ENCODE measurements around the gene SLC24A4. TPM values are rescaled to one million over a fixed set of nuclear protein-coding genes. Genes with fewer than 3 reads are reported as not detected.

The SLC24A4 gene
- total and polyA plus RNA-seq, 2 donors (not counting 3 experiments of a cell fraction or from before 2014, with no cell fraction given): 0.07 to 0.08 TPM

DNA sequence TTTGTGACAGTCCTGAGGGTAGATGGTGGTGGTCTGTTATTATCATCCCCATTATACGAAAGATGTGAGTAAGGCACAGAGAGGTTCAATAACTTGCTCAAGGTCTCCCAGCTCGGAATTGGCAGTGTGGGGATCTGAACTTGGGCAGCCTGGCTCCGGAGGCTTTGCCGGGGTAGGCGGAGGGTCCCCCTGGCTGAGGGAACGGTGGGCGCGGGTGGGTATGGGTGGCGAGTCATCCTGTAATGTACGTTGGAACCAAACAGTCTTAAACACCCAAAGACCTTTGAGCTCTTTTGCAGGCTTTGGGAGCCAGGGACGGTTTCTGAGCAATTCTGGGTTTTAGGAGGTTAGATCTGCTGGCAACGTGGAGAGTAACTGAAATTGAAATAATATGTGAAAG is 16.5 kb downstream of the SLC24A4 start:
- no peak overlapping the region for H3K4me3 ChIP-seq (replicated peaks in 1 of 3; ENCODE audit: insufficient read depth in 1 of 3, low read depth in 1 of 3, low read length in 3 of 3)
- no peak overlapping the region for H2AFZ ChIP-seq (ENCODE audit: low read depth, low read length)
- intact Hi-C loops (cut with micrococcal nuclease): no loop called here
- no peaks in the 10 kb centered on the region for H3K9me3 ChIP-seq (replicated peaks; ENCODE audit: control insufficient read depth, insufficient read depth, low read length)
- TF ChIP-seq POLR2AphosphoS5 (IDR thresholded peaks at IDR 0.05; ENCODE audit: insufficient read depth, low read depth, low read length) (no peak), FOS (IDR thresholded peaks at IDR 0.05; ENCODE audit: borderline replicate concordance, insufficient read depth, low read length) (no peak), JUN (IDR thresholded peaks at IDR 0.05; ENCODE audit: borderline replicate concordance, insufficient read depth, insufficient read length, low read depth) (no peak)
- H3K9me1 ChIP-seq (replicated peaks; ENCODE audit: control insufficient read depth, extremely low read depth, insufficient read depth, low read length): no peaks in the 10 kb centered on the region
- no TSS peak for BruUV-seq (replicated peaks)
- H3K27ac ChIP-seq (ENCODE audit: insufficient read depth, low read depth, low read length): no peak overlapping the region
- no peaks in the 10 kb centered on the region for H3K4me1 ChIP-seq (ENCODE audit: control insufficient read depth, extremely low read depth, insufficient read depth, low read length)
- FAIRE-seq (no peak), DNase-seq (ENCODE audit: low read depth, low spot score) (no peak)
- H4K20me1 ChIP-seq (replicated peaks; ENCODE audit: control insufficient read depth, extremely low read depth, insufficient read depth, low read length): no peaks in the 10 kb centered on the region
- POLR2A ChIA-PET: no interaction called here
- no peaks in the 10 kb centered on the region for H3K79me2 ChIP-seq (ENCODE audit: control insufficient read depth, insufficient read depth, low read length)
- CTCF ChIA-PET: interaction anchor here (2.6 kb wide), 1 partner anchor 28 kb away, joined by 6 read pairs; no protein-coding TSS in a partner anchor
- dilution Hi-C loops (cut with MboI; ENCODE audit: extremely low pct_ligation_motif_present, low sequenced_read_pairs): no loop called here
- H3K4me2 ChIP-seq (ENCODE audit: insufficient read depth, low read length): no peak overlapping the region
- H3K27me3 ChIP-seq (ENCODE audit: control insufficient read depth in 2 of 2, insufficient read depth in 2 of 2, low read length in 2 of 2): no peaks in the 10 kb centered on the region
- no peak overlapping the region for H3K9ac ChIP-seq (replicated peaks; ENCODE audit: extremely low read depth, insufficient read depth, low read length)
- H3K36me3 ChIP-seq (ENCODE audit: control insufficient read depth in 2 of 2, extremely low read depth in 1 of 2, insufficient read depth in 2 of 2, low read length in 2 of 2): no peaks in the 10 kb centered on the region

- Histone ChIP-seq H3K79me2 (ENCODE audit: control insufficient read depth, insufficient read depth, low read length) (no peaks in the 10 kb centered on the region), H3K4me2 (ENCODE audit: insufficient read depth, low read length) (no peak overlapping the region), H3K27ac (ENCODE audit: insufficient read depth, low read depth, low read length) (no peak overlapping the region), H3K27me3 (ENCODE audit: control insufficient read depth in 2 of 2, insufficient read depth in 2 of 2, low read length in 2 of 2) (no peaks in the 10 kb centered on the region), H3K36me3 (ENCODE audit: control insufficient read depth in 2 of 2, extremely low read depth in 1 of 2, insufficient read depth in 2 of 2, low read length in 2 of 2) (no peaks in the 10 kb centered on the region), H4K20me1 (replicated peaks; ENCODE audit: control insufficient read depth, extremely low read depth, insufficient read depth, low read length) (no peaks in the 10 kb centered on the region), H3K9me3 (replicated peaks; ENCODE audit: control insufficient read depth, insufficient read depth, low read length) (no peaks in the 10 kb centered on the region), H2AFZ (ENCODE audit: low read depth, low read length) (no peak overlapping the region), H3K9ac (replicated peaks; ENCODE audit: extremely low read depth, insufficient read depth, low read length) (no peak overlapping the region), H3K4me1 (ENCODE audit: control insufficient read depth, extremely low read depth, insufficient read depth, low read length) (no peaks in the 10 kb centered on the region), H3K4me3 (replicated peaks in 1 of 3; ENCODE audit: insufficient read depth in 1 of 3, low read depth in 1 of 3, low read length in 3 of 3) (no peak overlapping the region), H3K9me1 (replicated peaks; ENCODE audit: control insufficient read depth, extremely low read depth, insufficient read depth, low read length) (no peaks in the 10 kb centered on the region)
- BruUV-seq (replicated peaks): no TSS peak
- intact Hi-C loops (cut with micrococcal nuclease) (no loop called here), dilution Hi-C loops (cut with MboI; ENCODE audit: extremely low pct_ligation_motif_present, low sequenced_read_pairs) (no loop called here)
- FAIRE-seq (no peak), DNase-seq (ENCODE audit: low read depth, low spot score) (no peak)
- TF ChIP-seq POLR2AphosphoS5 (IDR thresholded peaks at IDR 0.05; ENCODE audit: insufficient read depth, low read depth, low read length) (no peak), MAX (IDR thresholded peaks at IDR 0.05; ENCODE audit: insufficient read depth, insufficient read length) (no peak), EZH2 (IDR thresholded peaks at IDR 0.05; ENCODE audit: borderline replicate concordance, low read depth, low read length, severe bottlenecking) (no peak), JUN (IDR thresholded peaks at IDR 0.05; ENCODE audit: borderline replicate concordance, insufficient read depth, insufficient read length, low read depth) (no peak), MYC (IDR thresholded peaks at IDR 0.05; ENCODE audit: low read depth, low read length) (no peak)
- POLR2A ChIA-PET: no interaction called here
- CTCF ChIA-PET: no interaction called here
Observed at GRCh38 chr14:92340071-92340470, 17.1 kb downstream of the SLC24A4 start.

All from endothelial cell of umbilical vein (primary cell).